ENCODE data around the gene MPZL3.

The MPZL3 gene

DNA sequence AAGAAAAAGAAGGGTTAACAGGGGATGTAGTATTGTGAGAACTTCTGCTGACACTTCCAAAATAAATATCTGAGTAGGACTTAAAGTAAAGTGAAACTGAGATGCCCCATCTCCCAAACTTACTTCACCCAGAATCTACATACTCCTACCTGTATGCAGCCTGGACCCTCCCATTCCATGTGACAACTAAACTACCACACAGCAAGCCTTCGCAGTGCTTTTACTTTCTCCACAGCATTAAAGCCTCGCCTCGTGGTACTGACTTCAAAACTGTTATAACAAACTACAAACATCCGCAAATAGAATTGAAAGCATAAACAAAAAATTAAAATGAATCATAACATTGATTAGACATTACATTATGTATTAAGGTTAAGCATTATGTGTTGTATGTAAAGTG lies 10.9 kb upstream of the MPZL3 start:
- TF ChIP-seq, protein P1, sequence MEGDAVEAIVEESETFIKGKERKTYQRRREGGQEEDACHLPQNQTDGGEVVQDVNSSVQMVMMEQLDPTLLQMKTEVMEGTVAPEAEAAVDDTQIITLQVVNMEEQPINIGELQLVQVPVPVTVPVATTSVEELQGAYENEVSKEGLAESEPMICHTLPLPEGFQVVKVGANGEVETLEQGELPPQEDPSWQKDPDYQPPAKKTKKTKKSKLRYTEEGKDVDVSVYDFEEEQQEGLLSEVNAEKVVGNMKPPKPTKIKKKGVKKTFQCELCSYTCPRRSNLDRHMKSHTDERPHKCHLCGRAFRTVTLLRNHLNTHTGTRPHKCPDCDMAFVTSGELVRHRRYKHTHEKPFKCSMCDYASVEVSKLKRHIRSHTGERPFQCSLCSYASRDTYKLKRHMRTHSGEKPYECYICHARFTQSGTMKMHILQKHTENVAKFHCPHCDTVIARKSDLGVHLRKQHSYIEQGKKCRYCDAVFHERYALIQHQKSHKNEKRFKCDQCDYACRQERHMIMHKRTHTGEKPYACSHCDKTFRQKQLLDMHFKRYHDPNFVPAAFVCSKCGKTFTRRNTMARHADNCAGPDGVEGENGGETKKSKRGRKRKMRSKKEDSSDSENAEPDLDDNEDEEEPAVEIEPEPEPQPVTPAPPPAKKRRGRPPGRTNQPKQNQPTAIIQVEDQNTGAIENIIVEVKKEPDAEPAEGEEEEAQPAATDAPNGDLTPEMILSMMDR (IDR thresholded peaks at IDR 0.05), result no peak
- Histone ChIP-seq H3K9me3 (ENCODE audit: control insufficient read depth, low read length) (no peaks in the 10 kb centered on the region), H2AFZ (peak overlapping the region; percentile 22), H3K27me3 (ENCODE audit: control insufficient read depth, insufficient read depth, low read length) (no peaks in the 10 kb centered on the region), H3K4me2 (ENCODE audit: low read length) (peak overlapping the region; percentile 68), H3K4me3 (ENCODE audit: low read depth, low read length) (peak overlapping the region; percentile 20), H3K27ac (peak overlapping the region; percentile 89), H3K9ac (no peak overlapping the region), H3K79me2 (no peaks in the 10 kb centered on the region), H3K36me3 (ENCODE audit: control insufficient read depth, insufficient read depth, low read length) (no peaks in the 10 kb centered on the region), H3K4me1 (peaks cover 7% of the 10 kb centered on the region)

DNA sequence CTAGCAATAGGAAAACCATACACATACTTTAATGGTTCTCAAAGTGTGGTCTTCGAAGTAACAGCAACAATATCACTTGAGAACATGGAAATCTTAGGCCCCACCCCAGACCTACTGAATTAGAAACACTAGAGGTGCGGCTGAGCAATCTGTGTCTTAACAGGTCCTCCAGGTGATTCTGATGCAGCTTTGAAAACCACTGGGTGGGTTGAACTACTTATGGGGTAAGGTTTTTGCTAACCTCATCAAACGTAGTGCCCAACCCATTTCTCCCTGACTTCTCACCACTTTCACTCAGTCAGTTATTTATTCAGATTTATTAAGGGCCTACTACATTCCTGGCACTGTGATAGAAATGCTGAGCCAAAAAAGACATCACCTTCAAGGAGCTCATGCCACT lies 8.2 kb upstream of the MPZL3 start:
- H3K9me3 ChIP-seq (ENCODE audit: control insufficient read depth, low read length), result no peaks in the 10 kb centered on the region
- TF ChIP-seq, protein P1 (IDR thresholded peaks at IDR 0.05), result no peak
- no peaks in the 10 kb centered on the region for H3K79me2 ChIP-seq
- H2AFZ ChIP-seq, result no peak overlapping the region
- H3K4me3 ChIP-seq (ENCODE audit: low read depth, low read length), result no peak overlapping the region
- H3K9ac ChIP-seq, result no peak overlapping the region
- no peaks in the 10 kb centered on the region for H3K36me3 ChIP-seq (ENCODE audit: control insufficient read depth, insufficient read depth, low read length)
- H3K27ac ChIP-seq, result no peak overlapping the region
- H3K4me1 ChIP-seq, result peaks cover 7% of the 10 kb centered on the region
- no peak overlapping the region for H3K4me2 ChIP-seq (ENCODE audit: low read length)
- H3K27me3 ChIP-seq (ENCODE audit: control insufficient read depth, insufficient read depth, low read length), result no peaks in the 10 kb centered on the region

DNA sequence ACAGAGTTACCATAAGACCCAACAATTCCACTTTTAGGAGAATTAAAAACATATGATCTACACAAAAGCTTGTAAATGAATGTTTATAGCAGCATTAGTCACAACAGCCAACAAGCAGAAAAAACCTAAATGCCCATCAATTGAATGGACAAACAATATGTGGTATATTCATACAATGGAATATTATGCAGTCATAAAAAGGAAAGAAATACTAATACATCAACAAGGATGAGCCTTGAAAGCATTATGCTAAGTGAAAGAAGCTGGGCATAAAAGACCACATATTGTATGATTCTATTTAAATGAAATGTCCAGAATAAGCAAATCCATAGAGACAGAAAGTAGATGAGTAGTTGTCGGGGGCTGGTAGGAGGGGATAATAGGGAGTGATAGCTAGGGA lies 7.0 kb upstream of the MPZL3 start:
- peaks cover 7% of the 10 kb centered on the region for H3K4me1 ChIP-seq
- H3K9ac ChIP-seq, result no peak overlapping the region
- H3K27me3 ChIP-seq (ENCODE audit: control insufficient read depth, insufficient read depth, low read length), result no peaks in the 10 kb centered on the region
- no peak overlapping the region for H3K4me3 ChIP-seq (ENCODE audit: low read depth, low read length)
- H3K9me3 ChIP-seq (ENCODE audit: control insufficient read depth, low read length), result no peaks in the 10 kb centered on the region
- H3K36me3 ChIP-seq (ENCODE audit: control insufficient read depth, insufficient read depth, low read length), result no peaks in the 10 kb centered on the region
- TF ChIP-seq, protein P1 (IDR thresholded peaks at IDR 0.05), result no peak
- H3K79me2 ChIP-seq, result no peaks in the 10 kb centered on the region
- H3K27ac ChIP-seq, result no peak overlapping the region
- H2AFZ ChIP-seq, result no peak overlapping the region
- no peak overlapping the region for H3K4me2 ChIP-seq (ENCODE audit: low read length)

DNA sequence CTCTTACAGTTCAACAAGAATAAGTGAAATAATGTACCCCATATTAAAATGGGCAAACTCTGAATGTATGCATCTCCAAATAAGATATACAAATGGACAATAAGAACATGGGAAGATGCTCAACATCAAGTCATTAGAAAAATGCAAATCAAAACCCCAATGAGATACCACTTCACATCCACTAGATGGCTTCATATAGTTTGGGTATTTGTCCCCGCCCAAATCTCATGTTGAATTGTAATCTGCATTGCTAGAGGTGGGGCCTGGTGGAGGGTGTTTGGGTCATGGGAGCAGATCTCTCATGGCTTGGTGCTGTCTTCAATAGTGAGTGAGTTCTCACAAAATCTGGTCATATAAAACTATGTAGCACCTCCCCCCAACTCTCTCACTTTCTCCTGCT lies 6.2 kb upstream of the MPZL3 start:
- no peaks in the 10 kb centered on the region for H3K36me3 ChIP-seq (ENCODE audit: control insufficient read depth, insufficient read depth, low read length)
- H3K27me3 ChIP-seq (ENCODE audit: control insufficient read depth, insufficient read depth, low read length), result no peaks in the 10 kb centered on the region
- no peak overlapping the region for H2AFZ ChIP-seq
- no peak overlapping the region for H3K27ac ChIP-seq
- no peak overlapping the region for H3K9ac ChIP-seq
- no peaks in the 10 kb centered on the region for H3K79me2 ChIP-seq
- no peaks in the 10 kb centered on the region for H3K9me3 ChIP-seq (ENCODE audit: control insufficient read depth, low read length)
- no peak overlapping the region for H3K4me3 ChIP-seq (ENCODE audit: low read depth, low read length)
- H3K4me1 ChIP-seq, result peaks cover 6% of the 10 kb centered on the region
- TF ChIP-seq, protein P1 (IDR thresholded peaks at IDR 0.05), result no peak
- H3K4me2 ChIP-seq (ENCODE audit: low read length), result no peak overlapping the region

DNA sequence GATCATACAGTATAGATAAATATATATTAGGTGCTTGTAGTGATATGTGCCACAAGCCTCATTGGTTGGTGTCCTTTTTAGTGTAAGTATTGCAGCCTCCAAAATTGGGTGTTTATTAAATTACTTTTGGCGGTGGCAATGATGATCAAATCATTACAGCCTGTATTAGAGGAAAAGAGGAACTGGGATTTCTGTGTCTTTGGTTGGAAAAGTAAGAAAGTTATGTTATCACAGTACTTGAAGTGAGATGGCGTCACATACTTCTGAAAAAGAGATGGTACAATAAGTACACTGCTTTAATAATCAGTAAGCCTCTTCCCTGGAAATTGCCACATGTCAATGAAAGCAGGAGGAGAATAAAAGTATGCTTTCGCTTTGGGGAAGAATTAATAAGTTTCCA lies 523 bp upstream of the MPZL3 start:
- TF ChIP-seq, protein P1 (IDR thresholded peaks at IDR 0.05), result no peak
- Histone ChIP-seq H3K4me2 (ENCODE audit: low read length) (peak overlapping the region; percentile 75), H2AFZ (peak overlapping the region; percentile 91), H3K79me2 (no peaks in the 10 kb centered on the region), H3K9me3 (ENCODE audit: control insufficient read depth, low read length) (no peaks in the 10 kb centered on the region), H3K36me3 (ENCODE audit: control insufficient read depth, insufficient read depth, low read length) (no peaks in the 10 kb centered on the region), H3K9ac (no peak overlapping the region), H3K27me3 (ENCODE audit: control insufficient read depth, insufficient read depth, low read length) (no peaks in the 10 kb centered on the region), H3K4me3 (ENCODE audit: low read depth, low read length) (peak overlapping the region; percentile 92), H3K4me1 (peaks cover 4% of the 10 kb centered on the region), H3K27ac (peak overlapping the region; percentile 98)
